ENCODE results near the gene CIDEB. TPM values are rescaled to one million over a fixed set of nuclear protein-coding genes. Genes with fewer than 3 reads are reported as not detected.

Gene CIDEB
- total RNA-seq, 1 donor from 2014 or later: 18.8 TPM

GRCh38 chr14:24342889-24343288 is 35.1 kb upstream of the CIDEB start:
- Histone ChIP-seq H3K27ac (no peak overlapping the region), H3K4me1 (peaks cover 12% of the 10 kb centered on the region), H3K4me3 (no peak overlapping the region), H3K9me3 (no peaks in the 10 kb centered on the region), H3K36me3 (no peaks in the 10 kb centered on the region), H3K27me3 (no peaks in the 10 kb centered on the region)
- intact Hi-C loops (cut with DNase I): no loop called here
- TF ChIP-seq CTCF (IDR thresholded peaks at IDR 0.05): no peak
- ATAC-seq (no peak), DNase-seq (no peak)

GRCh38 chr14:24340606-24341005 is 32.8 kb upstream of the CIDEB start:
- ATAC-seq (no peak), DNase-seq (no peak)
- Histone ChIP-seq H3K4me3 (no peak overlapping the region), H3K36me3 (no peaks in the 10 kb centered on the region), H3K27me3 (peaks cover 2% of the 10 kb centered on the region), H3K27ac (no peak overlapping the region), H3K9me3 (no peaks in the 10 kb centered on the region), H3K4me1 (peaks cover 19% of the 10 kb centered on the region)
- no peak for TF ChIP-seq CTCF (IDR thresholded peaks at IDR 0.05)
- intact Hi-C loops (cut with DNase I): no loop called here

GRCh38 chr14:24339284-24340151 is 31.7 kb upstream of the CIDEB start, which contains the start of gene RIPK3:
RIPK3 (minus strand) TSS chr14:24339991; CDS start chr14:24339826, 165 bp downstream.
- intact Hi-C loops (cut with DNase I): no loop called here
- ATAC-seq: peak; percentile 87
- Histone ChIP-seq H3K9me3 (no peaks in the 10 kb centered on the region), H3K27me3 (peaks cover 4% of the 10 kb centered on the region), H3K4me1 (peaks cover 27% of the 10 kb centered on the region), H3K27ac (peak within 1 kb of the TSS; percentile 79), H3K4me3 (peak within 1 kb of the TSS; percentile 67), H3K36me3 (no peaks in the 10 kb centered on the region)
- peak; percentile 87 for DNase-seq
- no peak for TF ChIP-seq CTCF (IDR thresholded peaks at IDR 0.05)

- no peaks in the 10 kb centered on the region for H3K36me3 ChIP-seq
- DNase-seq (no peak), ATAC-seq (no peak)
- peak overlapping the region; percentile 67 for H3K4me3 ChIP-seq
- H3K27me3 ChIP-seq: peaks cover 10% of the 10 kb centered on the region
- no peak for TF ChIP-seq CTCF (IDR thresholded peaks at IDR 0.05)
- H3K4me1 ChIP-seq: peaks cover 34% of the 10 kb centered on the region
- H3K27ac ChIP-seq: no peak overlapping the region
- intact Hi-C loops (cut with DNase I): no loop called here
- H3K9me3 ChIP-seq: no peaks in the 10 kb centered on the region
Measured at GRCh38 chr14:24338843-24339242, 31.1 kb upstream of the CIDEB start.

- intact Hi-C loops (cut with DNase I): no loop called here
- TF ChIP-seq CTCF (IDR thresholded peaks at IDR 0.05): no peak
- Histone ChIP-seq H3K9me3 (no peaks in the 10 kb centered on the region), H3K4me1 (peaks cover 43% of the 10 kb centered on the region), H3K4me3 (no peak overlapping the region), H3K27me3 (peaks cover 10% of the 10 kb centered on the region), H3K36me3 (no peaks in the 10 kb centered on the region), H3K27ac (no peak overlapping the region)
- ATAC-seq (no peak), DNase-seq (no peak)
Measured at GRCh38 chr14:24337824-24338175, 30.0 kb upstream of the CIDEB start.
